Caco-2 (cell line): ENCODE measurements around the gene AGAP1. TPM values are rescaled to one million over a fixed set of nuclear protein-coding genes. Genes with fewer than 3 reads are reported as not detected.

Experiments used
- BruUV-seq: library from RNA; stranded (reverse); fragments of 400-500 nt; replicated peaks from 2 replicates; lab custom pipeline; 2021; lab: Mats Ljungman, UMichigan
- CTCF ChIA-PET: fragments of 300-600 bp; sonication (Branson Sonifier 250); formaldehyde crosslinking; loops from one replicate; lab custom pipeline; 2022; ENCODE audit warnings: antibody characterized with exemption; lab: Charles Lee
- POLR2A ChIA-PET: fragments of 300-600 bp; sonication (Branson Sonifier 250); formaldehyde crosslinking; loops from one replicate; lab custom pipeline; 2022; ENCODE audit warnings: antibody characterized with exemption; lab: Charles Lee
- DNase-seq, 2 experiments: peaks; one replicate each; pipeline versions ENCODE4 v3.0.0 to v3.0.0-alpha.2; 2020 to 2022
- H3K27me3 ChIP-seq: replicated peaks from 2 replicates; pipeline ENCODE4 v1.6.0; 2011; ENCODE audit warnings: low read length; ENCODE audit not compliant: control insufficient read depth, insufficient read depth
- H3K36me3 ChIP-seq: 2 replicates; pipeline ENCODE4 v1.5.1; 2011; ENCODE audit warnings: low read length; ENCODE audit not compliant: control insufficient read depth, insufficient read depth
- H3K4me1 ChIP-seq: fragments of 250-450 bp; sonication (Bioruptor Pico); 2 replicates; pipeline ENCODE4 v1.5.1; 2020; ENCODE audit warnings: mild to moderate bottlenecking
- H3K4me3 ChIP-seq: 2 replicates; pipeline ENCODE4 v1.5.1; 2011; ENCODE audit warnings: low read depth, mild to moderate bottlenecking, control low read depth, low read length
- H3K9me3 ChIP-seq: fragments of 250-450 bp; sonication (Bioruptor Pico); 2 replicates; pipeline ENCODE4 v1.5.1; 2020; ENCODE audit warnings: mild to moderate bottlenecking, moderate library complexity
- H3K27ac Mint-ChIP-seq: one replicate; pipeline ENCODE4 v1.8.0; 2022; ENCODE audit warnings: mixed read lengths; ENCODE audit not compliant: unreplicated experiment
- H3K27me3 Mint-ChIP-seq: one replicate; pipeline ENCODE4 v1.8.0; 2022; ENCODE audit warnings: mixed read lengths; ENCODE audit not compliant: insufficient read depth, unreplicated experiment
- H3K36me3 Mint-ChIP-seq: one replicate; pipeline ENCODE4 v1.8.0; 2022; ENCODE audit warnings: mild to moderate bottlenecking, mixed read lengths; ENCODE audit not compliant: insufficient read depth, unreplicated experiment
- H3K4me1 Mint-ChIP-seq: one replicate; pipeline ENCODE4 v1.8.0; 2022; ENCODE audit warnings: low read depth, mixed read lengths; ENCODE audit not compliant: unreplicated experiment
- H3K4me3 Mint-ChIP-seq: one replicate; pipeline ENCODE4 v1.8.0; 2022; ENCODE audit warnings: mild to moderate bottlenecking, moderate library complexity, mixed read lengths; ENCODE audit not compliant: unreplicated experiment
- H3K9me3 Mint-ChIP-seq: one replicate; pipeline ENCODE4 v1.8.0; 2022; ENCODE audit warnings: mixed read lengths; ENCODE audit not compliant: unreplicated experiment
- CTCF ChIP-seq, 2 experiments: fragments of 200-600 bp in 1 of 2; IDR thresholded peaks; 1 replicate in 1 of 2; 2 replicates in 1 of 2; pipeline versions ENCODE4 v1.5.1 to v1.8.0; 2011 to 2022; ENCODE audit warnings: antibody characterized with exemption in 1 of 2, control low read depth in 1 of 2, inconsistent platforms in 1 of 2, low read depth in 1 of 2, low read length in 1 of 2, mild to moderate bottlenecking in 1 of 2, moderate library complexity in 1 of 2; ENCODE audit not compliant: insufficient read depth in 1 of 2, severe bottlenecking in 1 of 2, unreplicated experiment in 1 of 2
- intact Hi-C: fragments of 100-400 bp; cut with micrococcal nuclease; formaldehyde crosslinking; loops from one replicate; pipeline ENCODE4 v1.10.0; 2022; ENCODE audit not compliant: unreplicated experiment
- total RNA-seq: library from RNA; stranded (reverse); gene quantifications from 2 replicates; pipeline ENCODE4 v1.2.3, GENCODE V29; 2022

AGAP1 gene
- total RNA-seq, 1 experiment from 2014 or later = 41.7 TPM

DNA sequence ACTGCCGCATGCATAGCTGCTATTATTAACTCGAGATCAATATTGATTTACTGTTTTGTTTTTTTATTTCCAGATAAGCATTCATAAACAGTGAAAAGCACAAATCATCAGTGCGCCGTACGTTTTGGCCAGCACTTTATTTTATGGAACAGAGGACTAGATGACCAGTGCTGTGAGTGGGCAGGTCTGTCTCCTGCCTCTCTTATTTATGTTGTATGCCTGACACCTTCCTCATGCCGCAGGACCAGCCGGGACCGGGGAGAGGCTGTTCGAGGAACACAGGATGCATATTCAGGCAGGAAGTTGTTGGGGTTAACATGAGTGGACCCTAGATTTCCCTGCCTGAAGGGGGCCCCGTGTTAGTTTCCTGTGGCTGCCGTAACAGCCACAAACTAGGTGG lies 72.6 kb downstream of the AGAP1 start:
- intact Hi-C loops = no loop called here
- H3K9me3 ChIP-seq = no peaks in the 10 kb centered on the region
- H3K4me3 ChIP-seq = no peak overlapping the region
- CTCF ChIA-PET = no interaction called here
- H3K36me3 ChIP-seq = no peaks in the 10 kb centered on the region
- POLR2A ChIA-PET = no interaction called here
- Mint-ChIP-seq H3K4me1 (peaks cover 16% of the 10 kb centered on the region), H3K27ac (no peak overlapping the region), H3K36me3 (peaks cover 6% of the 10 kb centered on the region), H3K9me3 (no peaks in the 10 kb centered on the region), H3K27me3 (no peaks in the 10 kb centered on the region), H3K4me3 (no peak overlapping the region)
- TF ChIP-seq CTCF (IDR thresholded peaks at IDR 0.05; ENCODE audit: insufficient read depth in 1 of 2, low read depth in 1 of 2, low read length in 1 of 2, severe bottlenecking in 1 of 2, unreplicated experiment in 1 of 2) = no peak
- no TSS peak for BruUV-seq
- H3K27me3 ChIP-seq = no peaks in the 10 kb centered on the region
- no peak for DNase-seq
- H3K4me1 ChIP-seq = peaks cover 27% of the 10 kb centered on the region

DNA sequence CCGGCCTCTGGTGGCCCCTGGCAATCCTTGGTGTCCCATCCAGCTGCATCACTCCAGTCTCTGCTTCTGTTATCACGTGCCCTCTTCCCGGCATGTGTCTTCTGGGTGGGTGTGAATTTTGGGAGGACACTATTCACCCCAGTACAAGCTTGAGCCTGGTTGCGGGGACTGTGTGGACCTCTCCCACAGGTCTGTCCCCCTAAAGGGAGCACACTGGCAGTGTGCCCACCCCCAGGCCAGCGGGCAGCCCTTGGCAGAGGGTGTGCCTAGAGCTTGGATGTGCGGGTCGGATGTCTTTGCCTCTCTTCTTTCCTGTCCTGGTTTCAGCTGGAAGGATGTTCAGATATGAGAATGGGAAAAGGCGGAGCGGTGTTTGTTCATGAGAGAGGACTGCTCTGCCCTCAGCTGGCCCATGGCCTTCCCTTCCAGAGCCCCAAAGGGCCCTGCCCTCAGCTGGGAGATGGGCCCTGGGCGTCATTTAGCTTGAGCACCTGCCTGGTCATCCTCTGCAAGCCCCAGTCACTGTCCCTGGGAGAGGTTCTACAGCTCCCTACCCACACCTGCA lies 73.2 kb downstream of the AGAP1 start:
- BruUV-seq = no TSS peak
- no peaks in the 10 kb centered on the region for H3K27me3 Mint-ChIP-seq

DNA sequence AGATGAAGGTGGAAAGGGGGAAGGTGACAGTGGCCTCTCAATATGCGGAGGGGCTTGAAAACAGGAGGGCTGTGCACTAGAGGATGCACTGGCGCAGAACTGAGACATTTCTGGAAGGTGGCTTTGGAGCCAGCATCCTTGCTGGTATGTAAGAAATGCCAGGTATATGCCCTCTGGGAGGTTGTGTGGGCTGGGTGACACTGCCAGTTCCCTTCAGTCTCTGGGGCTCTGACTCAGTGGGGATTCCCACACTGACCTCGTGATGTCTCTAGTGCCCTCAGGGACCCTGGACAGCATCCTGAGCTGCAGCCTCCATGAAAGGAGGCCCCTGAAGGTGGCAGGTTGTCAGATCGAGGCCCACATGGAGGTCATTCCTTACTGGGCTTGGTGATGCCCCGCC lies 74.0 kb downstream of the AGAP1 start:
- no peaks in the 10 kb centered on the region for H3K27me3 ChIP-seq
- H3K27ac Mint-ChIP-seq = peak overlapping the region; percentile 79
- intact Hi-C loops = no loop called here
- H3K36me3 Mint-ChIP-seq = peaks cover 12% of the 10 kb centered on the region
- no peak overlapping the region for H3K4me3 Mint-ChIP-seq
- no TSS peak for BruUV-seq
- TF ChIP-seq CTCF (IDR thresholded peaks at IDR 0.05; ENCODE audit: insufficient read depth in 1 of 2, low read depth in 1 of 2, low read length in 1 of 2, severe bottlenecking in 1 of 2, unreplicated experiment in 1 of 2) = no peak
- no peak overlapping the region for H3K4me3 ChIP-seq
- ChIA-PET POLR2A (no interaction called here), CTCF (no interaction called here)
- DNase-seq = no peak
- H3K36me3 ChIP-seq = no peaks in the 10 kb centered on the region
- no peaks in the 10 kb centered on the region for H3K9me3 Mint-ChIP-seq
- peaks cover 23% of the 10 kb centered on the region for H3K4me1 ChIP-seq
- H3K9me3 ChIP-seq = no peaks in the 10 kb centered on the region
- H3K4me1 Mint-ChIP-seq = peaks cover 19% of the 10 kb centered on the region
- H3K27me3 Mint-ChIP-seq = no peaks in the 10 kb centered on the region

More for the DNA sequence above, 73.2 kb downstream of the AGAP1 start:
- ChIA-PET POLR2A (no interaction called here), CTCF (no interaction called here)
- Histone ChIP-seq H3K27me3 (no peaks in the 10 kb centered on the region), H3K4me1 (peaks cover 23% of the 10 kb centered on the region), H3K4me3 (no peak overlapping the region), H3K36me3 (no peaks in the 10 kb centered on the region), H3K9me3 (no peaks in the 10 kb centered on the region)
- Mint-ChIP-seq H3K36me3 (peaks cover 6% of the 10 kb centered on the region), H3K4me3 (no peak overlapping the region), H3K27ac (no peak overlapping the region), H3K9me3 (no peaks in the 10 kb centered on the region), H3K4me1 (peaks cover 16% of the 10 kb centered on the region)
- intact Hi-C loops = no loop called here
- no peak for DNase-seq
- TF ChIP-seq CTCF (IDR thresholded peaks at IDR 0.05; ENCODE audit: insufficient read depth in 1 of 2, low read depth in 1 of 2, low read length in 1 of 2, severe bottlenecking in 1 of 2, unreplicated experiment in 1 of 2) = no peak
